Pancreas (tissue), 10 donors: Measurements from ENCODE around the gene RPL21. TPM values are rescaled to one million over a fixed set of nuclear protein-coding genes. Genes with fewer than 3 reads are reported as not detected.
A peak's percentile ranks its signal among the peaks of the same experiment; 100 is the strongest.

Source experiments
- ATAC-seq, 4 donors: fragments of 200-7000 bp; cut with Tn5 transposase; one replicate each; pipeline versions ENCODE4 v1.8.0 to v1.9.1; 2020; ENCODE audit warnings: mild to moderate bottlenecking in 4 of 4, moderate library complexity in 4 of 4
- DNase-seq, 6 donors: peaks; one replicate each; pipeline ENCODE4 v3.0.0-alpha.2; 2020
- FAIRE-seq: peaks from 2 replicates; lab custom pipeline; 2012; peaks lifted over from hg19 to GRCh38; lab: Jason Lieb, UNC
- H3K27ac ChIP-seq, 4 donors: fragments of 200-600 bp; sonication (generic); 1 replicate in 3 of 4; 2 replicates in 1 of 4; pipeline versions ENCODE4 v1.5.0 to v1.8.0; 2020
- H3K27me3 ChIP-seq, 4 donors: fragments of 200-600 bp; one replicate each; pipeline ENCODE4 v1.8.0; 2021
- H3K36me3 ChIP-seq, 3 donors: fragments of 200-600 bp; sonication (generic) in 1 of 3; one replicate each; pipeline versions ENCODE4 v1.5.0 to v1.8.0; 2020 to 2021
- H3K4me1 ChIP-seq, 3 donors: fragments of 200-600 bp; one replicate each; pipeline ENCODE4 v1.8.0; 2021
- H3K4me3 ChIP-seq, 4 donors: fragments of 200-600 bp; sonication (generic) in 2 of 4; one replicate each; pipeline versions ENCODE4 v1.5.0 to v1.8.0; 2020 to 2021
- H3K9me3 ChIP-seq, 4 donors: fragments of 200-600 bp; one replicate each; pipeline ENCODE4 v1.8.0; 2021
- CTCF ChIP-seq, 4 donors: fragments of 200-600 bp; sonication (generic) in 3 of 4; IDR thresholded peaks; one replicate each; pipeline versions ENCODE4 v1.5.0 to v1.8.0; 2021; ENCODE audit warnings: antibody characterized with exemption in 4 of 4
- WGBS, 2 donors: extraction: QIAGEN DNeasy Blood & Tissue Kit; methylation state at CpG; one replicate each; pipeline ENCODE4 v1.1.7; 2013; 5-methylcytosine and 5-hydroxymethylcytosine counted together
- intact Hi-C, 3 donors: fragments of 100-400 bp; cut with DNase I; formaldehyde crosslinking; loops; one replicate each; pipeline versions ENCODE4 v1.11.1 to v1.14.2; 2022
- polyA plus RNA-seq, 2 donors: library from polyadenylated mRNA; stranded (reverse); fragments of 200-250 nt; gene quantifications; one replicate each; pipeline ENCODE4 v1.2.3, GENCODE V29; 2013
- total RNA-seq, 6 donors: library from RNA; stranded (reverse); fragmentation: NEBNext Ultra II Directional in 4 of 6; extraction: Animal tissue kit (Norgen Biotek cat#: 25700) in 4 of 6; gene quantifications; one replicate each; pipeline versions ENCODE4 v1.2.1 to v1.2.4, GENCODE V29; 2021 to 2023
- donor health status: healthy with polysubstance abuse.
- donor health status: DM: no; HTN: no; CAD: no; lungs with moderate emphysema.
- donor health status: DM: no; HTN: no; CAD: no.
- donor health status: control.
- donor health status: control.
- donor health status: Bipolar disorder and iron deficiency.
- donor health status: DM: yes; HTN: yes; CAD: no.
- donor health status: DM: no; HTN: no; CAD: no.
- donor health status: DM: no; HTN: no; CAD: no.
- donor health status: DM: yes; HTN: yes; CAD: no.

Gene RPL21
- total and polyA plus RNA-seq, 8 donors, result 376 to 844 (median 686) TPM

GRCh38 chr13:27280841-27281240 is 29.5 kb downstream of the RPL21 start:
- TF ChIP-seq CTCF (IDR thresholded peaks at IDR 0.05), result no peak
- Histone ChIP-seq H3K36me3 (no peaks in the 10 kb centered on the region), H3K9me3 (no peaks in the 10 kb centered on the region), H3K4me3 (no peak overlapping the region), H3K4me1 (no peaks in the 10 kb centered on the region), H3K27ac (no peak overlapping the region), H3K27me3 (no peaks in the 10 kb centered on the region)
- ATAC-seq, result no peak
- no peak for DNase-seq
- no peak for FAIRE-seq
- intact Hi-C loops, result loop anchor here in 1 of 3 donors (10.0 kb wide), 1 partner anchor 296 kb away; no protein-coding TSS in a partner anchor
- 72 to 84% methylated on average over 4 of the region's 4 CpGs for WGBS, 2 donors

GRCh38 chr13:27281420-27281819 is 30.1 kb downstream of the RPL21 start:
- Histone ChIP-seq H3K27ac (no peak overlapping the region), H3K9me3 (no peaks in the 10 kb centered on the region), H3K36me3 (no peaks in the 10 kb centered on the region), H3K4me3 (no peak overlapping the region), H3K4me1 (no peaks in the 10 kb centered on the region), H3K27me3 (no peaks in the 10 kb centered on the region)
- ATAC-seq (no peak), DNase-seq (no peak), FAIRE-seq (no peak)
- WGBS, 2 donors, result 31 to 63% methylated on average over 1 of the region's 1 CpG
- no peak for TF ChIP-seq CTCF (IDR thresholded peaks at IDR 0.05)
- intact Hi-C loops, result loop anchor here in 1 of 3 donors (10.0 kb wide), 1 partner anchor 297 kb away; no protein-coding TSS in a partner anchor

- H3K36me3 ChIP-seq, result no peaks in the 10 kb centered on the region
- peak in 2 of 4 donors; percentile 11 to 13 for TF ChIP-seq CTCF (IDR thresholded peaks at IDR 0.05)
- H3K4me3 ChIP-seq, result no peak overlapping the region
- peak in 3 of 4 donors; percentile 84 to 90 (median 85) for ATAC-seq
- intact Hi-C loops, result loop anchor here in 1 of 3 donors (10.0 kb wide), 1 partner anchor 299 kb away; no protein-coding TSS in a partner anchor
- 61 to 77% methylated on average over 4 of the region's 4 CpGs for WGBS, 2 donors
- no peaks in the 10 kb centered on the region for H3K27me3 ChIP-seq
- no peaks in the 10 kb centered on the region for H3K4me1 ChIP-seq
- peak in 1 of 6 donors; percentile 36 for DNase-seq
- H3K27ac ChIP-seq, result no peak overlapping the region
- no peaks in the 10 kb centered on the region for H3K9me3 ChIP-seq
- FAIRE-seq, result no peak
Measured at GRCh38 chr13:27283906-27284493, 32.6 kb downstream of the RPL21 start.

GRCh38 chr13:27288392-27288791 is 37.0 kb downstream of the RPL21 start:
- DNase-seq (no peak), FAIRE-seq (no peak), ATAC-seq (peak in 1 of 4 donors; percentile 31)
- intact Hi-C loops, result loop anchor here in 1 of 3 donors (10.0 kb wide), 1 partner anchor 304 kb away; no protein-coding TSS in a partner anchor
- Histone ChIP-seq H3K27me3 (no peaks in the 10 kb centered on the region), H3K4me1 (no peaks in the 10 kb centered on the region), H3K36me3 (no peaks in the 10 kb centered on the region), H3K4me3 (no peak overlapping the region), H3K27ac (no peak overlapping the region), H3K9me3 (no peaks in the 10 kb centered on the region)
- 56 to 76% methylated on average over 4 of the region's 4 CpGs for WGBS, 2 donors
- no peak for TF ChIP-seq CTCF (IDR thresholded peaks at IDR 0.05)
